Muscle of back (tissue), 11 donors: ENCODE data around the gene SLC35A3. TPM values are rescaled to one million over a fixed set of nuclear protein-coding genes. Genes with fewer than 3 reads are reported as not detected.
"Not testable (repeated sequence)": the region's sequence is repeated elsewhere in the genome, so short reads cannot be mapped to it uniquely, and the experiment has no call there.

Experiments
- DNase-seq, 3 donors: peaks; one replicate each; pipeline versions ENCODE4 v3.0.0 to v3.0.0-alpha.2; 2013
- polyA plus RNA-seq, 10 donors: library from polyadenylated mRNA; unstranded; fragments of 120-200 nt; gene quantifications; one replicate each; pipeline ENCODE4 v1.2.1, GENCODE V29; 2013; ENCODE audit not compliant: insufficient read length in 10 of 10

The SLC35A3 gene
- polyA plus RNA-seq, 10 donors, result 9.7 to 20.8 (median 14.6) TPM

DNA sequence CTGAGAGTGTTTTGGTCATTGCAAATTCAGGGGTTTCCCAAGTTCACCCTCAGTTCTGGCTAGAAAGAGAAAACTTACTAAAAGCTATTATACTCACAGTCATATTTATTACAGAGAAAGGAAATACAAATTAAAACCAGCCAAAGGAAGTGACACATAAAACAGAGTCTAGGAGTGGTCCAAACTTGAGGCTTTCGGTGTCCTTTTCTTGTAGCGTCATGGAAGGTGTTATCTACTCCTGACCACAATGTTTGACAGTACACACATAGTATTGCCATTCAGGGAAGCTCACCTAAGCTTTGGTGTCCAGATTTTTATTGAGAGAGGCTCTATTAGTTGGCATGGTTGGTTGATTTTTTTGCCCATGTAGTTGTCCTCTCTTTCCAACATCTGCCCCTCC lies 59.0 kb downstream of the SLC35A3 start:
- DNase-seq, result no peak

- DNase-seq, result peak; percentile 16 to 62 (median 21)
Measured at GRCh38 chr1:100034470-100034869, 64.7 kb downstream of the SLC35A3 start.

DNA sequence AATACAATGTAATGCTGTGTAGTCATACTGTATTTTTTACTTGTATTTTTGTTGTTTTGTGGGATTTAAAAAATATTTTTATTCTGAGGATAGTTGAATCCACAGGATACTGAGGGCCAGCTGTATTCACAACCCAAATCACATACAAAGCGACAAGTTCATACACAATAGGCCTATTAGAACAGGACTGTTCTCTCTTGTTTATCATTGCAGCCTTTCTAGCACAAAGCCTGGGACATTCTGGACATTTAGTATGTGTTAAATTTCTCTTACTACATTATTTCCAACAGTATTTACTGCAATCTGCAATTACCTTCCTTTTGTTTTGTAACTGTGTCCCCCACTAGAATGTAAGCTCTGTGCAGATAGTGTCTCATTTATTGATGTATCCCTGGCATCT lies 65.4 kb downstream of the SLC35A3 start:
- DNase-seq, result no peak

DNA sequence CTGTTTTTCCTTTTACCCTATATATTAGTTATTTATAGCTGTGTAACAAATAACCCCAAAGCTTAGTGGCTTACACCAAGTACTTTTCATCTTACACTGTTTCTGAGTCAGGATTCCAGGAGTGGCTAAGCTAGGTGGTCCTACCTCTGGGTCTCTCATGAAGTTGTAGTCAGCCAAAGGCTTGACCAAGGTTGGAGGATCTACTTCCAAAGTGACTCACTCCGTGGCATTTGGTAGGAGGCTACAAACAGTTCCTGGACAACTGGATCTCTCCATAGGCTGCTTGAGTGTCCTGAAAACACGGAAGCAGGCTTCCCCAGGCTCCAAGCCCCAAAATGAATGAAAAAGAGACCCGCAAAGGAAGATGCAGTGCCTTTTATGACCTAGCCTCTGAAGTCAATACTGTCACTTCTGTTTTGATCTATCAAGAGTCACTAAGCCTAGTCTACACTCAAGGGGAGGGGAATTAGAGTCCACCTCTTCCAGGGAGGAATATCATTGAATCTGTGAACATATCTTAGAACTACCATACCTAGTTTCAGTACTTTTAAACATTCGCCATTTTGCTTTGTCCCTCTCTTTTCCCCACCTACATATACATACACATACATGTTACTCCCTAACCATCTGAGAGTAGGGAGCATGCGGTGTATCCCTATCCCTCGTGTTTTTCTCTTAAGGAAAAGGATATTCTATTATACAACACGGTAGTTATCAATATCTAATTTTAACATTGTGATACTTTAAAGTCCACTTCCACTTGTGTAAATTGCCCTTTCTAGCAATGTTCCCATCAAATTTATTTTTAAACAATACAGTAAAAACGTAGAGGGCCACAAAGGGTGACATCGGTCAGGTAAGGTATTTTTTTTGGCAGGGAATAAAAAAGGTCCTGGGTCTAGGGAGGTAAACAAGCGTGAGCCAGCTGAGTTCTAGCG lies 67.2 kb downstream of the SLC35A3 start:
- DNase-seq, result peak; percentile 9 to 53 (median 14)

- DNase-seq, result no peak
Measured at GRCh38 chr1:100037656-100037926, 67.8 kb downstream of the SLC35A3 start.

- peak; percentile 88 to 97 (median 91) for DNase-seq
Measured at GRCh38 chr1:100037927-100038659, 68.3 kb downstream of the SLC35A3 start.

GRCh38 chr1:100038660-100039287 lies 69.0 kb downstream of the SLC35A3 start:
- peak; percentile 54 to 91 (median 80) for DNase-seq

DNA sequence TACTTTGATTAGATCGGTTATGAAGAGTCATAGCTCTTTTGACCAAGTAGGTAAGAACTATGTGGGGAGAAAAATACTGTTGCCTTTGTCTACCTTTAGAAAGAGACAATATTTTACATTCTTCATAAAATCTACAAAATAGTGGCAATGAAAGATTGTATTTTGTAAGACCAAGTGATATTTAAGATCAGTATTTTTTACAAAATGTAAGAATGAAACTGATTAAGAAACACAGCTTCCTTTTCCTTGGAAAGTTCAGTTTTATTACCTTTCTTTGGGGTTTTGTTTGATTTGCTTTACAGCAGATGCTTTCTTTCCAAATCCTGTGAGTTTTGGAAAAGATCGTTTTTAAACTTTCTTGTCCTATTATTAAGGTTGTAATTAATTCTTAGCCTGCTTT lies 69.8 kb downstream of the SLC35A3 start:
- peak in 1 of 3 donors; percentile 20 for DNase-seq

- no peak for DNase-seq
Measured at GRCh38 chr1:100045206-100045605, 75.4 kb downstream of the SLC35A3 start.

DNA sequence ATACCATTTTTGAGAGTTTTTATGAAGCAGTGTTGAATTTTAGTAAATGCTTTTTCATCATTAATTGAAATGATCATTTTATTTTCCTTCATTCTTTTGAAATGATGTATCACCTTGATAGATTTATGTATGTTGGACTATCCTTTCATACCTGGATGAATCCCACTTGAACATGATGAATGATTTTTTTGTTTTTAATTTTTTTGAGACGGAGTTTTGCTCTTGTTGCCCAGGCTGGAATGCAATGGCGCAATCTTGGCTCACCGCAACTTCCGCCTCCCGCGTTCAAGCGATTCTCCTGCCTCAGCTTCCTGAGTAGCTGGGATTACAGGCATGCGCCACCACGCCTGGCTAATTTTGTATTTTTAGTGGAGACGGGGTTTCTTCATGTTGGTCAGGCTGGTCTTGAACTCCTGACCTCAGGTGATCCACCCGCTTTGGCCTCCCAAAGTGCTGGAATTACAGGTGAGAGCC lies 77.5 kb downstream of the SLC35A3 start:
- not testable (repeated sequence) for DNase-seq

DNA sequence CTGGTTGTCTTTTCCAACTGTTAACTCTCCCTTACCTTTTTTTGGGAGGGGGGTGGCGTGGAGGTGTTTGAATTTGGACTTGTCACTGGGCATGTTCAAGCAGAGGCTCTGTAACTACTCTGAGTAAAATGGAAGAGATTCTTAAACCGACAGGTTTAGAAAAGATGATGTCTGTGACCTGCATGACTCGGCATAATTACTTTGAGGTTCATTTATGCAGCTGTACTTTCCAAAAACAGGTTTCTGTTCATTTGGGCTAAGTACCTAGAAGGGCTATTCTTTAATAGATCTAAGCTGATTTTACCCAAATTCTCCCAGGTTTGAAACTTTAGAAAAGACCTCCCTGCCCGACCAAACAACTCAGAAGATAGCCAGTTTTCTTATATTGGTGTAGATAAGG lies 80.3 kb downstream of the SLC35A3 start:
- no peak for DNase-seq

GRCh38 chr1:100051401-100051800 lies 81.6 kb downstream of the SLC35A3 start:
- DNase-seq, result no peak

DNA sequence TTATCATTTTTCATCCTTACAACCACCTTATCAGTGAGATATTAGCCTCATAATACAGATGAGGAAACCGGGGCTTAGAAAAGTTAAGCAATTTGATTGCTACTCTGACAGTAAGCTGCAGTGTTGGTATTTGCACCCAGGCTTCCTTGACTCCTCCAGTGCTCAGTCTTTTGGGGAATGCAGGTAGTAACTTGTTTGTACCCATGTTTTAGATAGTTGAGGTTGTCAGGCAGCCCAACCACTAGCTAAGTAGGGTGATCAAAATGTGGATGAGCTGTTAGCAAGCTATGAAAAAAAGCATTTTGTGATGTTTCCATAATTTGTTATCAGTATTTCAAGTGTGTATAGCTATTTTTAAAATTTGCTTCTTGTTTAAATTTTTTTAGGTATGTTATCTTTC lies 82.1 kb downstream of the SLC35A3 start:
- DNase-seq, result no peak

DNA sequence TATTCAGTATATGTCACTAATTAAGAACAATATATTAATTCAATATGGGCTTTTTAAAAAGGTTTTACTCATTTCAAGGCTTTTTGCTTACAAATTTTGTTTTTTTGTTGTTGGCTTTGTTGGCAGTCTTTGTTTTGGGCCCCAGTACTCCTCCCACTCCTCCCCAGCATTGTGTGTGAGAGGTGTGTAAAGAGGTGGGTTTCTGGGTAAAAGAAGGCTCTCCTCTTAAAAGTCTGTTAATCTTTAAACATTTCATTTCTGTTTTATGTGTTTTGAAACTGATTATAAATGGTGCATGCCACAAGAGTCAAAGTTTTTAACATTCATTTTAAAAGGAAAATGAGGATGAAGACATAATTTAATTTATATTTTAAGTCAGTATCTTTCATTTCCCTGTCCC lies 83.3 kb downstream of the SLC35A3 start:
- DNase-seq, result no peak

DNA sequence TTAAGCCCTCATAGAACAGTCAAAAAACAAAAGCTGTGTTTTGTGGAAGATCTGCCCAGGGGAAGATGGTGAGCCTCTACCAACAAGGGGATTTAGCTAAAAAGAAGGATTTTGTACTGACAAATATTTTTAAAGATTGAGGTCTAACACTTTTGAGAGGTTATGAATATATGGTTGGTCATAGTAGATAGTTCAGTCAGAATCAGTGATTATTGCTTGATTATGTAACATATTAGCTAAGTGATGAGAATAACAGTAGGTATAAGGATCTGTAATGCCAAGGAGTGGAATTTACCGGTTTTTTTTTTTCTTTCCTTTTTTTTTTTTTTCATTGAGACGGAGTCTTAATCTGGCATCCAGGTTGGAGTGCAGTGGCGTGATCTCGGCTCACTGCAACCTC lies 83.9 kb downstream of the SLC35A3 start:
- no peak for DNase-seq

DNA sequence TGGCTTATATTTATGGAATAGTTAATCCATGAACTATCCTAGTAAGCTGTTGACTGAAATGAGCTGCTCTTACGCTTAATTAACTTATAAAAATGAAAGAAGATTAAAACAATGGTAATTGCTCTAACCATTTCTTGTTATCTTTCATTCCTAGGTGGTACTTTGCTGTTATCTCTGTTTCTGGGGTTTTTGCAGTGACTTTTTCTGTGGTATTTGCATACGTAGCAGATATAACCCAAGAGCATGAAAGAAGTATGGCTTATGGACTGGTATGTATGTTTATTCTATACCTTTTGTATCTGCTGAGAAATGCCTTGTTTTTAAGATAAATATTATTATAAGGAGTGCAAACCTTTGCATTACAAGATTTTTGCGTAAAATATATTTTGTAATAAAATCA lies 91.9 kb downstream of the SLC35A3 start:
- DNase-seq, result no peak

- DNase-seq, result no peak
Measured at GRCh38 chr1:100065183-100065968, 95.6 kb downstream of the SLC35A3 start.

- DNase-seq, result no peak
Measured at GRCh38 chr1:100065969-100066227, 96.1 kb downstream of the SLC35A3 start.

DNA sequence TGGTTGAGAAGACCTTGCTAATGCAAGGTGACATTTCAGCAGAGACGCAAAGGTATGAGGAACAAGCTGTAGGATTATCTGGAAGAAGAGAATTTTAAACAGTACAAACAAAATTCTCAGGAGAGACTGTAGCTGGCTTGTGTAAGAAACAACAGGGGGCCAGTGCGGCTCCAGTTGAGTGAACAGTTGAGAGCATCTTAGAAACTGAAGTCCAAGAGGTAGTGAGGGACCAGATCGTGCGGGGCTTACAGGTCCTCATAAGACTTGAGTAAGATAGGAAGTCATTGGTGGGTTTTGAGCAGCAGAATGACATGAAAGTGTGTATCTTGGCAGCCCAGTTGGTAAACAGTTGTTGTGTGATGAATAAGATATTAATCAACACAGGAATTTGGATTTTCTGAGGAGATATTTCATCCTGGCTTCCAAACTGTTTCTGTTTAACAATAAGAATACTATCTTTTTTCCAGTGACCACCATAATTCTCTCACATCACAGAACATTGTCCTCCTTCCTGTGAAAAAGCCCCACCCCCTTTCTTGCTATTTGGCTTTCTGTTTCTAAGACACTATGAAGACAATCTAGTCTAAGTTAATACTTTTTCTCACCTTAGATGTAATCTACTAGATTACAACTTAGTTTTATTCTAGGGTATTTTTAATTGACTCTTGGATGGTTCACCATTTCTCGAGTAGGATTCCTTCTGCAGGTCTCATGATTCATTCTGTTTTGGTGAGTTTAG lies 100.6 kb downstream of the SLC35A3 start:
- no peak for DNase-seq

GRCh38 chr1:100073531-100073930 lies 103.7 kb downstream of the SLC35A3 start:
- no peak for DNase-seq
